ENCODE data around the gene FAM199X.

GRCh38 chrX:104193485-104193884, 27.2 kb downstream of the FAM199X start:
- no peak for TF ChIP-seq CTCF (conservative IDR thresholded peaks at IDR 0.05 in 1 of 2, IDR thresholded peaks at IDR 0.05 in 1 of 2; ENCODE audit: low read depth in 1 of 2, low read length in 2 of 2)
- no peak for TF ChIP-seq EZH2 (IDR thresholded peaks at IDR 0.05; ENCODE audit: low read length, missing control alignments)

Data from fibroblast of lung (primary cell).